Stimulated activated CD4-positive, alpha-beta T cell treated with anti-CD3 and anti-CD28 coated beads, Interleukin-4, amount 100 ng/mL, for 48 hours (primary cell): ENCODE results near the gene LGR4.
"Not testable (repeated sequence)": the region's sequence is repeated elsewhere in the genome, so short reads cannot be mapped to it uniquely, and the experiment has no call there.

Experiments
- DNase-seq, 2 donors: peaks; one replicate each; pipeline ENCODE4 v3.0.0-alpha.2; 2020; ENCODE audit warnings: low read depth in 2 of 2

LGR4 gene

GRCh38 chr11:27348340-27348873, 124.2 kb downstream of the LGR4 start:
- no peak for DNase-seq

GRCh38 chr11:27347359-27348339, 124.9 kb downstream of the LGR4 start:
- no peak for DNase-seq

GRCh38 chr11:27339941-27340340, 132.6 kb downstream of the LGR4 start:
- DNase-seq: no peak

- not testable (repeated sequence) for DNase-seq
Observed at GRCh38 chr11:27334764-27335163, 137.8 kb downstream of the LGR4 start.

- no peak for DNase-seq
Observed at GRCh38 chr11:27331981-27332380, 140.6 kb downstream of the LGR4 start.

- DNase-seq: no peak
Observed at GRCh38 chr11:27330633-27331270, 141.8 kb downstream of the LGR4 start.

- DNase-seq: no peak
Observed at GRCh38 chr11:27329867-27330632, 142.5 kb downstream of the LGR4 start.

GRCh38 chr11:27328614-27329013, 144.0 kb downstream of the LGR4 start:
- no peak for DNase-seq

- DNase-seq: not testable (repeated sequence)
Observed at GRCh38 chr11:27327064-27327463, 145.5 kb downstream of the LGR4 start.

GRCh38 chr11:27322196-27322595, 150.4 kb downstream of the LGR4 start:
- DNase-seq: not testable (repeated sequence)

GRCh38 chr11:27321340-27321739, 151.2 kb downstream of the LGR4 start:
- DNase-seq: not testable (repeated sequence)

GRCh38 chr11:27319072-27319471, 153.5 kb downstream of the LGR4 start:
- peak in 1 of 2 donors; percentile 4 for DNase-seq

- no peak for DNase-seq
Observed at GRCh38 chr11:27317751-27318150, 154.8 kb downstream of the LGR4 start.
